GM12878 (cell line): ENCODE measurements around the gene HS6ST1. TPM values are rescaled to one million over a fixed set of nuclear protein-coding genes. Genes with fewer than 3 reads are reported as not detected.

Experiments used
- ATAC-seq: fragments of 200-7000 bp; cut with Tn5 transposase; 3 replicates; pipeline ENCODE4 v1.9.1; 2020; ENCODE audit warnings: mild to moderate bottlenecking, moderate library complexity
- BruUV-seq: library from RNA; stranded (reverse); fragments of 400-500 nt; replicated peaks from 2 replicates; lab custom pipeline; 2021; lab: Mats Ljungman, UMichigan
- CTCF ChIA-PET: fragments of 300-600 bp; sonication (Branson Sonifier 250); formaldehyde crosslinking; extraction: SDS; loops from one replicate; lab custom pipeline; 2021; ENCODE audit warnings: inconsistent platforms; lab: Yijun Ruan, JAX
- POLR2A ChIA-PET: fragments of 350-600 bp; formaldehyde crosslinking; extraction: SDS; loops from one replicate; lab custom pipeline; 2021; ENCODE audit warnings: inconsistent platforms; lab: Charles Lee
- RAD21 ChIA-PET: fragments of 300-600 bp; sonication (Branson Sonifier 250); formaldehyde crosslinking; loops from one replicate; lab custom pipeline; 2023; ENCODE audit warnings: antibody characterized with exemption; ENCODE audit not compliant: unreplicated experiment; lab: Charles Lee
- SMC1A ChIA-PET: fragments of 300-600 bp; sonication (Branson Sonifier 250); formaldehyde crosslinking; loops from one replicate; lab custom pipeline; 2023; ENCODE audit not compliant: unreplicated experiment, uncharacterized antibody; lab: Charles Lee
- DNase-seq: peaks from one replicate; pipeline ENCODE4 v3.0.0-alpha.2; 2011; ENCODE audit warnings: low read depth, low spot score
- FAIRE-seq: peaks from 3 replicates; lab custom pipeline; 2011; peaks lifted over from hg19 to GRCh38; lab: Jason Lieb, UNC
- H2AFZ ChIP-seq: 2 replicates; pipeline ENCODE4 v1.6.0; 2011; ENCODE audit warnings: low read depth, low read length, control low read depth; ENCODE audit not compliant: control insufficient read depth
- H3K27ac ChIP-seq: 2 replicates; pipeline ENCODE4 v1.5.1; 2011; ENCODE audit warnings: control low read depth; ENCODE audit not compliant: control insufficient read depth, insufficient read depth
- H3K27me3 ChIP-seq, 2 experiments: replicated peaks in 1 of 2; 2 replicates each; pipeline versions ENCODE4 v1.6.0 to v1.6.1; 2011; ENCODE audit warnings: low read length in 1 of 2; ENCODE audit not compliant: control insufficient read depth in 2 of 2, insufficient read depth in 2 of 2
- H3K36me3 ChIP-seq, 2 experiments: 2 replicates each; pipeline ENCODE4 v1.5.1; 2011; ENCODE audit warnings: low read length in 1 of 2; ENCODE audit not compliant: control insufficient read depth in 2 of 2, insufficient read depth in 2 of 2
- H3K4me1 ChIP-seq: 2 replicates; pipeline ENCODE4 v1.6.1; 2011; ENCODE audit warnings: mild to moderate bottlenecking, low read length, moderate library complexity, mixed read lengths; ENCODE audit not compliant: control insufficient read depth, insufficient read depth
- H3K4me2 ChIP-seq: 2 replicates; pipeline ENCODE4 v1.6.0; 2011; ENCODE audit warnings: control low read depth; ENCODE audit not compliant: control insufficient read depth, insufficient read depth
- H3K4me3 ChIP-seq: fragments of 200-600 bp; sonication (generic); 2 replicates; pipeline ENCODE4 v1.5.1; 2016
- H3K79me2 ChIP-seq: 2 replicates; pipeline ENCODE4 v1.6.0; 2011; ENCODE audit warnings: low read length; ENCODE audit not compliant: control insufficient read depth, insufficient read depth
- H3K9ac ChIP-seq: 2 replicates; pipeline ENCODE4 v1.8.0; 2011; ENCODE audit warnings: low read length, control low read depth, mixed read lengths; ENCODE audit not compliant: control insufficient read depth, insufficient read depth
- H3K9me3 ChIP-seq: replicated peaks from 3 replicates; pipeline ENCODE4 v1.5.1; 2011; ENCODE audit warnings: mild to moderate bottlenecking, low read length; ENCODE audit not compliant: control insufficient read depth, insufficient read depth
- H4K20me1 ChIP-seq: 2 replicates; pipeline ENCODE4 v1.6.0; 2011; ENCODE audit not compliant: control insufficient read depth, insufficient read depth
- EP300 ChIP-seq, 2 experiments: fragments of 150-350 bp in 1 of 2; IDR thresholded peaks; 2 replicates each; pipeline ENCODE4 v1.6.1; 2011 to 2012; ENCODE audit warnings: low read depth in 2 of 2, low read length in 2 of 2, borderline replicate concordance in 1 of 2, improper control_type of control experiment in 1 of 2, inconsistent platforms in 1 of 2; ENCODE audit not compliant: control insufficient read depth in 1 of 2
- FOXM1 ChIP-seq: IDR thresholded peaks from 2 replicates; pipeline ENCODE4 v1.6.1; 2012; ENCODE audit warnings: low read depth, mild to moderate bottlenecking, inconsistent platforms, low read length, moderate library complexity
- IKZF1 ChIP-seq: fragments of 450-650 bp; conservative IDR thresholded peaks from 2 replicates; pipeline ENCODE4 v1.6.1; 2017; ENCODE audit warnings: antibody characterized with exemption, mild to moderate bottlenecking
- KDM1A ChIP-seq: fragments of 200-600 bp; sonication (generic); IDR thresholded peaks from 2 replicates; pipeline ENCODE4 v1.6.1; 2016; ENCODE audit warnings: borderline replicate concordance
- LARP7 ChIP-seq: fragments of 450-650 bp; IDR thresholded peaks from 2 replicates; pipeline ENCODE4 v1.6.1; 2017; ENCODE audit warnings: mild to moderate bottlenecking
- NR2C2 ChIP-seq: IDR thresholded peaks from 2 replicates; pipeline ENCODE4 v1.6.1; 2011; ENCODE audit warnings: borderline replicate concordance, low read depth; ENCODE audit not compliant: control insufficient read depth, insufficient read length
- WGBS: methylation state at CpG from one replicate; pipeline ENCODE4 v1.1.6; 2016; ENCODE audit warnings: low lambda C conversion rate; ENCODE audit not compliant: insufficient replicate concordance, insufficient coverage; ENCODE audit errors: missing lambda C conversion rate; 5-methylcytosine and 5-hydroxymethylcytosine counted together
- in situ Hi-C: fragments of 300-500 bp; cut with MboI; formaldehyde crosslinking; loops from 9 replicates; pipeline ENCODE4 v1.14.3; 2018; ENCODE audit warnings: mixed read lengths
- intact Hi-C: fragments of 100-400 bp; cut with micrococcal nuclease; formaldehyde crosslinking; loops from one replicate; pipeline ENCODE4 v1.14.2; 2022; ENCODE audit not compliant: unreplicated experiment
- polyA plus RNA-seq, 11 experiments: library from polyadenylated mRNA; depleted of rRNA in 4 of 11; unstranded in 6 of 11; stranded (reverse) in 5 of 11; fragments of >200 nt; fragmentation: Nextera tagmentation in 4 of 11; fragmentation: Illumina TruSeq in 1 of 11; extraction: Ambion mirVana in 4 of 11; extraction: Trizol in 1 of 11; gene quantifications; 1 replicate in 1 of 11; 2 replicates in 10 of 11; pipeline versions ENCODE4 v1.2.1 to v1.2.3, GENCODE V29; 2011 to 2016; ENCODE audit warnings: inconsistent platforms in 2 of 11, missing spikeins in 2 of 11, low read depth in 1 of 11
- total RNA-seq, 4 experiments: library from RNA; depleted of rRNA in 3 of 4; stranded (reverse); fragments of >200 nt in 3 of 4; fragmentation: Illumina TruSeq in 1 of 4; extraction: Trizol in 1 of 4; gene quantifications; 2 replicates each; pipeline versions ENCODE4 v1.2.1 to v1.2.3, GENCODE V29; 2013 to 2021
- TF ChIP-seq, protein P1 (sequence below): fragments of 450-650 bp; IDR thresholded peaks from 2 replicates; pipeline ENCODE4 v1.6.1; 2016; ENCODE audit warnings: mild to moderate bottlenecking
- TF ChIP-seq, protein P2 (sequence below): IDR thresholded peaks from 2 replicates; pipeline ENCODE4 v1.6.1; 2012; ENCODE audit warnings: low read depth, low read length, improper control_type of control experiment

The HS6ST1 gene
- total and polyA plus RNA-seq, 10 of the 15 experiments (the other 5 are each of a cell fraction or from before 2014, with no cell fraction given) = 0.48 to 17.0 (median 4.7) TPM

DNA sequence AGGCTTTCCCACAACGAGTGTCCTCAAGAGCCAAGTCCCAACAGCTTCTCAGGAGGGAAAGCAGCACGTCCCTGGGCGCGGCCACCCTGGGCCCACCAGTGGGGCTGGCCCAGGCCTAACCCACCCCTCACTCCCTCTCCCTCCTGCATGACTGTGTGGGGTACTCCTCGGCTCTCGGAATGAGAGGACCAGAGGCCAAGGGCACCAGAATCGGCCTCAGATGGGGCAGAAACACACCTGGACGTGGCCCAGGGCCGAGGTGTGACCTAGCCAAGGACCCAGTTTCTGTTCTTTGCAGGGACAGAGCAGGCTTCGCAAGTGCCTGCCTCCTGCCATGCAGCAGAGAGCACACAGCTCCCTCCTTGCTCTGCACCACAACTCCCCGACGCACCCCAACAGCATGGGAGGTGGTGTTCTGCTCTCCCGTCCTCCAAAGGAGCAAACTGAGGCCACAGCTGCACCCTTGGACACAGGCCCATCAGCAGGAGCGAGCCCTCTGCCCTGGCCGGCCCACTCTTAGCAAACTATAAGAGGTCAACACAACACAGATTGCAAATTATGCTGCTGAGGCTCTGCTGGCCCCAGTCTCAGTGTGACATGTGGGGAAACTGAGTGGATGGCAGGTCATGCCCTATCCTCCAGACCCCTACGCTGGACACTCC, 19.7 kb downstream of the HS6ST1 start:
- Histone ChIP-seq H3K4me2 (no peak overlapping the region), H4K20me1 (no peaks in the 10 kb centered on the region; the same call in 1 of the 2 replicates), H3K9me3 (no peaks in the 10 kb centered on the region), H3K4me1 (no peaks in the 10 kb centered on the region), H3K9ac (no peak overlapping the region), H3K79me2 (no peaks in the 10 kb centered on the region), H3K27ac (no peak overlapping the region), H3K36me3 (no peaks in the 10 kb centered on the region; a peak in 1 of 4 replicates), H3K4me3 (no peak overlapping the region), H2AFZ (no peak overlapping the region), H3K27me3 (no peaks in the 10 kb centered on the region)
- BruUV-seq = no TSS peak
- FAIRE-seq (no peak), ATAC-seq (no peak), DNase-seq (no peak)
- in situ Hi-C loops = no loop called here
- TF ChIP-seq FOXM1 (no peak), EP300 (IDR thresholded peaks at IDR 0.05; ENCODE audit: borderline replicate concordance in 1 of 2, control insufficient read depth in 1 of 2, low read depth in 2 of 2, low read length in 2 of 2) (no peak), IKZF1 (no peak), KDM1A (no peak), NR2C2 (no peak), LARP7 (no peak)
- TF ChIP-seq, protein P1, sequence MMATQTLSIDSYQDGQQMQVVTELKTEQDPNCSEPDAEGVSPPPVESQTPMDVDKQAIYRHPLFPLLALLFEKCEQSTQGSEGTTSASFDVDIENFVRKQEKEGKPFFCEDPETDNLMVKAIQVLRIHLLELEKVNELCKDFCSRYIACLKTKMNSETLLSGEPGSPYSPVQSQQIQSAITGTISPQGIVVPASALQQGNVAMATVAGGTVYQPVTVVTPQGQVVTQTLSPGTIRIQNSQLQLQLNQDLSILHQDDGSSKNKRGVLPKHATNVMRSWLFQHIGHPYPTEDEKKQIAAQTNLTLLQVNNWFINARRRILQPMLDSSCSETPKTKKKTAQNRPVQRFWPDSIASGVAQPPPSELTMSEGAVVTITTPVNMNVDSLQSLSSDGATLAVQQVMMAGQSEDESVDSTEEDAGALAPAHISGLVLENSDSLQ = no peak
- TF ChIP-seq, protein P2, sequence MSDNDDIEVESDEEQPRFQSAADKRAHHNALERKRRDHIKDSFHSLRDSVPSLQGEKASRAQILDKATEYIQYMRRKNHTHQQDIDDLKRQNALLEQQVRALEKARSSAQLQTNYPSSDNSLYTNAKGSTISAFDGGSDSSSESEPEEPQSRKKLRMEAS = no peak
- SMC1A ChIA-PET = no interaction called here
- POLR2A ChIA-PET = no interaction called here
- intact Hi-C loops = no loop called here
- CTCF ChIA-PET = no interaction called here
- WGBS = 87% methylated on average over 13 of the region's 16 CpGs
- RAD21 ChIA-PET = no interaction called here
